Neural progenitor cell (in vitro differentiated cells): ENCODE results near the gene CCDC81. TPM values are rescaled to one million over a fixed set of nuclear protein-coding genes. Genes with fewer than 3 reads are reported as not detected.

Experiments
- DNase-seq: peaks from one replicate; pipeline ENCODE4 v3.0.0-alpha.2; 2016; ENCODE audit warnings: low spot score
- H2AFZ ChIP-seq: fragments of 200-600 bp; sonication (generic); replicated peaks from 2 replicates; pipeline ENCODE4 v1.6.1; 2016; ENCODE audit warnings: antibody characterized with exemption
- H3F3A ChIP-seq: fragments of 200-600 bp; sonication (generic); 2 replicates; pipeline ENCODE4 v1.6.1; 2016; ENCODE audit warnings: antibody characterized with exemption, low read depth
- H3K27ac ChIP-seq: fragments of 200-600 bp; sonication (generic); 2 replicates; pipeline ENCODE4 v1.5.1; 2016; ENCODE audit warnings: mild to moderate bottlenecking
- H3K27me3 ChIP-seq: fragments of 200-600 bp; sonication (generic); 2 replicates; pipeline ENCODE4 v1.6.1; 2016; ENCODE audit warnings: mild to moderate bottlenecking, moderate library complexity
- H3K36me3 ChIP-seq: fragments of 200-600 bp; sonication (generic); 2 replicates; pipeline ENCODE4 v1.5.1; 2016
- H3K4me1 ChIP-seq: fragments of 200-600 bp; sonication (generic); 2 replicates; pipeline ENCODE4 v1.6.1; 2016; ENCODE audit warnings: mixed run types
- H3K4me2 ChIP-seq: fragments of 200-600 bp; sonication (generic); 2 replicates; pipeline ENCODE4 v1.6.1; 2016
- H3K4me3 ChIP-seq: fragments of 200-600 bp; sonication (generic); 2 replicates; pipeline ENCODE4 v1.5.1; 2016
- H3K79me2 ChIP-seq: fragments of 200-600 bp; sonication (generic); 2 replicates; pipeline ENCODE4 v1.6.1; 2016; ENCODE audit warnings: low read depth
- H3K9ac ChIP-seq: fragments of 200-600 bp; sonication (generic); 2 replicates; pipeline ENCODE4 v1.6.1; 2016
- H3K9me3 ChIP-seq: fragments of 200-600 bp; sonication (generic); 2 replicates; pipeline ENCODE4 v1.5.1; 2016; ENCODE audit warnings: low read depth
- H4K20me1 ChIP-seq: fragments of 200-600 bp; sonication (generic); 2 replicates; pipeline ENCODE4 v1.6.1; 2016; ENCODE audit warnings: low read depth
- H3K27ac Mint-ChIP-seq: 3 replicates; pipeline ENCODE4 v1.8.0; 2021; ENCODE audit warnings: mixed read lengths
- H3K27me3 Mint-ChIP-seq: 2 replicates; pipeline ENCODE4 v1.8.0; 2022; ENCODE audit warnings: low read depth, mild to moderate bottlenecking, inconsistent platforms, moderate library complexity, mixed read lengths; ENCODE audit not compliant: insufficient read depth
- H3K36me3 Mint-ChIP-seq: 3 replicates; pipeline ENCODE4 v1.8.0; 2021; ENCODE audit warnings: mixed read lengths
- H3K4me1 Mint-ChIP-seq: 3 replicates; pipeline ENCODE4 v1.8.0; 2021; ENCODE audit warnings: mixed read lengths
- H3K4me3 Mint-ChIP-seq: 3 replicates; pipeline ENCODE4 v1.8.0; 2021; ENCODE audit warnings: mild to moderate bottlenecking, moderate library complexity, mixed read lengths
- H3K9me3 Mint-ChIP-seq: 3 replicates; pipeline ENCODE4 v1.8.0; 2020; ENCODE audit warnings: mixed read lengths
- CTCF ChIP-seq: fragments of 200-600 bp; sonication (generic); IDR thresholded peaks from 2 replicates; pipeline ENCODE4 v1.5.1; 2017; ENCODE audit warnings: antibody characterized with exemption, mild to moderate bottlenecking
- EZH2 ChIP-seq: fragments of 200-600 bp; sonication (generic); IDR thresholded peaks from 2 replicates; pipeline ENCODE4 v1.6.1; 2017; ENCODE audit warnings: antibody characterized with exemption, mild to moderate bottlenecking, moderate library complexity
- EZH2phosphoT487 ChIP-seq: fragments of 200-600 bp; sonication (generic); IDR thresholded peaks from 2 replicates; pipeline ENCODE4 v1.6.1; 2017; ENCODE audit warnings: antibody characterized with exemption
- total RNA-seq: library from RNA; depleted of rRNA; stranded (reverse); fragments of >200 nt; gene quantifications from 2 replicates; pipeline ENCODE4 v1.2.3, GENCODE V29; 2015; ENCODE audit warnings: low replicate concordance

The CCDC81 gene
- total RNA-seq, 1 donor from 2014 or later = 1.0 TPM

- H3K9me3 ChIP-seq = no peaks in the 10 kb centered on the region
- no peak overlapping the region for H3K27ac Mint-ChIP-seq
- H3K9me3 Mint-ChIP-seq = no peaks in the 10 kb centered on the region
Observed at GRCh38 chr11:86446163-86446923, 71.7 kb downstream of the CCDC81 start.

GRCh38 chr11:86446924-86447285, 72.2 kb downstream of the CCDC81 start:
- TF ChIP-seq EZH2phosphoT487 (no peak), EZH2 (no peak), CTCF (no peak)
- Histone ChIP-seq H3K4me2 (no peak overlapping the region), H3K9ac (no peak overlapping the region), H4K20me1 (no peaks in the 10 kb centered on the region), H3K27me3 (no peaks in the 10 kb centered on the region), H2AFZ (no peak overlapping the region), H3K36me3 (no peaks in the 10 kb centered on the region), H3K4me3 (no peak overlapping the region), H3K27ac (no peak overlapping the region), H3K9me3 (no peaks in the 10 kb centered on the region), H3F3A (no peaks in the 10 kb centered on the region), H3K4me1 (no peaks in the 10 kb centered on the region), H3K79me2 (no peaks in the 10 kb centered on the region)
- no peak overlapping the region for H3K4me3 Mint-ChIP-seq
- H3K36me3 Mint-ChIP-seq = no peaks in the 10 kb centered on the region
- no peaks in the 10 kb centered on the region for H3K4me1 Mint-ChIP-seq
- no peaks in the 10 kb centered on the region for H3K9me3 Mint-ChIP-seq
- H3K27me3 Mint-ChIP-seq = peaks cover 2% of the 10 kb centered on the region
- no peak for DNase-seq
- no peak overlapping the region for H3K27ac Mint-ChIP-seq

More at GRCh38 chr11:86446163-86446923, 71.7 kb downstream of the CCDC81 start:
- H3K4me3 Mint-ChIP-seq = no peak overlapping the region
- no peaks in the 10 kb centered on the region for H3K79me2 ChIP-seq
- no peaks in the 10 kb centered on the region for H3K4me1 ChIP-seq
- H4K20me1 ChIP-seq = no peaks in the 10 kb centered on the region
- no peaks in the 10 kb centered on the region for H3K36me3 Mint-ChIP-seq
- H3K4me1 Mint-ChIP-seq = no peaks in the 10 kb centered on the region
- no peaks in the 10 kb centered on the region for H3K27me3 ChIP-seq
- TF ChIP-seq CTCF = no peak
- TF ChIP-seq EZH2 = no peak
- TF ChIP-seq EZH2phosphoT487 = no peak
- H3K4me3 ChIP-seq = no peak overlapping the region
- no peak overlapping the region for H3K27ac ChIP-seq
- no peak overlapping the region for H3K4me2 ChIP-seq
- no peak overlapping the region for H2AFZ ChIP-seq
- no peak for DNase-seq
- no peaks in the 10 kb centered on the region for H3F3A ChIP-seq
- H3K9ac ChIP-seq = no peak overlapping the region
- H3K27me3 Mint-ChIP-seq = peaks cover 2% of the 10 kb centered on the region
- H3K36me3 ChIP-seq = no peaks in the 10 kb centered on the region

- no peak overlapping the region for H2AFZ ChIP-seq
- no peak overlapping the region for H3K4me3 Mint-ChIP-seq
- H3K79me2 ChIP-seq = no peaks in the 10 kb centered on the region
- no peaks in the 10 kb centered on the region for H4K20me1 ChIP-seq
- no peak for TF ChIP-seq EZH2phosphoT487
- TF ChIP-seq CTCF = no peak
- TF ChIP-seq EZH2 = no peak
- H3K36me3 Mint-ChIP-seq = no peaks in the 10 kb centered on the region
- H3K27ac Mint-ChIP-seq = no peak overlapping the region
- H3F3A ChIP-seq = no peaks in the 10 kb centered on the region
- H3K27me3 ChIP-seq = no peaks in the 10 kb centered on the region
- H3K9me3 ChIP-seq = no peaks in the 10 kb centered on the region
- peaks cover 2% of the 10 kb centered on the region for H3K27me3 Mint-ChIP-seq
- no peaks in the 10 kb centered on the region for H3K4me1 Mint-ChIP-seq
- H3K4me2 ChIP-seq = no peak overlapping the region
- H3K27ac ChIP-seq = no peak overlapping the region
- no peaks in the 10 kb centered on the region for H3K36me3 ChIP-seq
- no peak overlapping the region for H3K9ac ChIP-seq
- H3K9me3 Mint-ChIP-seq = no peaks in the 10 kb centered on the region
- H3K4me1 ChIP-seq = no peaks in the 10 kb centered on the region
- no peak overlapping the region for H3K4me3 ChIP-seq
- DNase-seq = no peak
Observed at GRCh38 chr11:86447763-86448480, 73.2 kb downstream of the CCDC81 start.
